GM18526 (cell line): Measurements from ENCODE around the gene MRPS34.

Experiments used
- POLR2A ChIP-seq: IDR thresholded peaks from 3 replicates; pipeline ENCODE4 v1.6.1; 2011; ENCODE audit not compliant: insufficient read length; ENCODE audit errors: extremely low read depth

MRPS34 gene

DNA sequence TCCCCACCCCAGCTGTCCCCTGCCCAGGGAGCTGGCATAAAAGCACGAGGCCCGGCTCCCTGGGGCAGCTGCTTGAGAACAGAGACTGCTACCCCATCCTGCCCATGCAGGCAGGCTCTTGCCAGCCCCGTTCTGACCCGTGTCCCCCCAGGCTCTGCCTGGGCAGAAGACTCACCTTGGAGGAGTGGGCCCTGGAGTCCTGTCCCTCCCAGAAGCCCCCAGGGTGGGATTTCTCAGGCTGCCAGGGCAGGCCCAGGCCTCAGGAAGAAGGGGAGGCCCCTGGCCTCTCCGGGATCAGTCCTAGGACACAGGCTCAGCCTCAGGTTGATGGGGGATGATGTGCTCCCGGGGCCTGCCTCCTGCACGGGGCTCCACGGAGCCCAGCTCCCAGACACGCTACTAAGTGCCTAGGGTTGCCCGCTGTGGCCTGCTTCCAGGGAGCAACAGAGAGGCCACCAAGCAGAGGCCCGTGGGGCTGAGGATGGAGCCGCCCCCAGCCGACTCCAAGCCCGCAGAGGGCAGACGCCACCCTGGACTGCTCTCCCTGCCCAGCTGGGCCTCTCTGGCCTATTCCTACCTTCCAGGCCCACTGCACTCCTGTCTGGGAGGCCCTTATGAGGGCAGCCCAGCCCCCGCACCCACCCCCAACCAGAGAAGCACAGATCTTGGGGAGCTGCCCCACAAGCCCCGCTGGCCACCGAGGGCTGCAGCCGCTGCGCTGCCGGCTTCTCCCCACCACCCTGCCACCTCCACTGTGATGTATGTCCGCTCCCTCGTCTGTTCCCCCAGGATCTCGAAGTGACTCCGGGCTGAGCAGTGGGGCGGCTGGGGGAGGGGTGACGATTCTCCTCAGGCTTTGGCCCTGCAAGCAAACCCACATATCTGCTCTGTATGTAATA, 3.3 kb downstream of the MRPS34 start:
- no peak for TF ChIP-seq POLR2A

DNA sequence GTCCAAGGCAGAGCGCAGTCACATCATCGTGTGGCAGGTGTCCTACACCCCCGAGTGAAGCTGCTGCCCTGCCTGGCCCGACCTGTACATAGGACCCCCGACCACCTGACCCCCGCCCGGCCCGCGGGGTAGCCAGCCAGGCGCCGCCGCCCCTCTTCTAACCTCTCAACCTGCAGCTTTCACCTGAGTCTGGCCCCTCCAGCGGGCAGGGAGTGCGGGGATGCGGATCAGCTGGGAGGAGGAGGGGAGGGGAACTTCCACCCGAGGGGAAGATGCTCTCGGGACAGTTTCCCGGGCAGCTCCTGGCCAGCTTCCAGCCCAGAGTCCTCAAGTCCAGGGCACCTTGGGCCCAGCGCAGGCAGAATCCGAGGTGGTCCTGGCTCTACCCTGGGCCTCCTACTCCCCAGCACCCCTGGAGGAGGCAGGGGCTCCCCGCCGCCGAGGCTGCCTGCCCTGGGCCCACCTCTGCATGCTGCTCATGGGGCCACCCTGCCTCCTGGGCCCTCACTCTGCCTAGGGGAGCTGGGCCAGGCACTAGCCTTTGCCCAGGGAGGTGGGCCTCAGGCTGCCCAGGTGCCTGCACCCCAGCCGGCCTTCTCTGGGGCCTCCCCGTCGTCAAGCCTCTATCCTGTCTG, 4.0 kb downstream of the MRPS34 start:
- no peak for TF ChIP-seq POLR2A

DNA sequence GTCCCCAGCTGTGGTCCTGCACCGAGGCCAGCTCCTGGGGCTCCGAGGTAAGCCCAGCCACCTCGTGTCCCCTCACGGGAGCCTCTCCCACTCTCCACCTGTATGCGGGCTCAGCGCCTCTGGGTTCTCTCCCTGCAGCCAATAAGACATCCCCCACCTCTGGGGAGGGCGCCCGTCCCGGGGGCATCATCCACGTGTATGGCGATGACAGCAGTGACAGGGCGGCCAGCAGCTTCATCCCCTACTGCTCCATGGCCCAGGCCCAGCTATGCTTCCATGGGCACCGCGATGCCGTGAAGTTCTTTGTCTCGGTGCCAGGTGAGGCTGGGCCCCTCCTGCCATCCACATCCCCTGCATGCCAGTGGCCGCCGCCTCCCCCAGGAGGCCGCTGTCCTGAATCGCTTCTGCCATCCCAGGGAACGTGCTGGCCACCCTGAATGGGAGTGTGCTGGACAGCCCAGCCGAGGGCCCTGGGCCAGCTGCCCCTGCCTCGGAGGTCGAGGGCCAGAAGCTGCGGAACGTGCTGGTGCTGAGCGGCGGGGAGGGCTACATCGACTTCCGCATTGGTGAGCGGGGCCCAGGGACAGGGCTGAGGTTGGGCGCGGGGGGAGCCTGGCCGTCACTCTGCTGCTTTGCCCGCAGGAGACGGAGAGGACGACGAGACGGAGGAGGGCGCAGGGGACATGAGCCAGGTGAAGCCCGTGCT, 4.7 kb downstream of the MRPS34 start:
- TF ChIP-seq POLR2A = no peak

DNA sequence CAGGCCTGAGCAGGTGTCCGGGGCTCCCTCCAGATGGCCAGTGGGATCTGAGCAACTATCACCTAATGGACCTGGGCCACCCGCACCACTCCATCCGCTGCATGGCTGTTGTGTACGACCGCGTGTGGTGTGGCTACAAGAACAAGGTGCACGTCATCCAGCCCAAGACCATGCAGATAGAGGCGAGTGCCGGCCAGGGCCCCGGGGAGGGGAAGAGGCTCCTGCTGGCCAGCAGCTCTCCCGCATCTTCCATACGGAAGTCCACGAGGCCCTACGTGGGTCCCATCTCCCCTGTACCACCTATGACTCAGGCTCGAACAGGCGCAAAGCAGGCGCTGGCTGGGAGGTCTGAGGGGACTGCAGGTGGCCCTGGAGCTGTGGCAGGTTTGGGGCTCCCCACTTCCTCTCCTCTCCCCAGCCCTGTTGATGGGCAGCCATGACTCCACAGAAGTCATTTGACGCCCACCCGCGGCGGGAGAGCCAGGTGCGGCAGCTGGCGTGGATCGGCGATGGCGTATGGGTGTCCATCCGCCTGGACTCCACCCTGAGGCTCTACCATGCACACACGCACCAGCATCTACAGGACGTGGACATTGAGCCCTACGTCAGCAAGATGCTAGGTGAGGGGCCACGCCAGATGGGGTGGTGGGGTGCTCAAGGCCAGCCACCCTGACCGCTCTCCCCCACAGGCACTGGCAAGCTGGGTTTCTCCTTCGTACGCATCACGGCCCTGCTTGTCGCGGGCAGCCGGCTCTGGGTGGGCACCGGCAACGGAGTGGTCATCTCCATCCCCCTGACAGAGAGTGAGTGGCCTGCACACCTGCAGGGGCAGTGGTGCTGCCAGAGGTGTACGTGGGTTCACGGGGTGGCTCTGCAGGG, 5.6 kb downstream of the MRPS34 start:
- no peak for TF ChIP-seq POLR2A

DNA sequence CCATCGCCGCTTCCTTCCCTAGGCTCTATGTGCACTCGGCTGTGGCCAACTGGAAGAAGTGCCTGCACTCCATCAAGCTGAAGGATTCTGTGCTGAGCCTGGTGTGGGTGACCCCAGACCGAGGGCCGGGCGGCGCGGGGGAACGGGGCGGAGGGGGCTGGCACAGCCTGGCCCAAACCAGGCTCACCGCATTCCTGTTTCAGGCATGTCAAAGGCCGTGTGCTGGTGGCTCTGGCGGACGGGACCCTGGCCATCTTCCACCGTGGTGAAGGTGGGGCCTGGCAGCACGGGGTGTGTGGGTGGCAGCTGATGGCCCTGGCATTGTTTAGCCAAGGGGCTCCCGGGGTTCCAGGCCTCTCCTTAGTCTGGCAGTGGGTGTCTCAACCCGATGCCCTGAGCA, 6.2 kb downstream of the MRPS34 start:
- no peak for TF ChIP-seq POLR2A

DNA sequence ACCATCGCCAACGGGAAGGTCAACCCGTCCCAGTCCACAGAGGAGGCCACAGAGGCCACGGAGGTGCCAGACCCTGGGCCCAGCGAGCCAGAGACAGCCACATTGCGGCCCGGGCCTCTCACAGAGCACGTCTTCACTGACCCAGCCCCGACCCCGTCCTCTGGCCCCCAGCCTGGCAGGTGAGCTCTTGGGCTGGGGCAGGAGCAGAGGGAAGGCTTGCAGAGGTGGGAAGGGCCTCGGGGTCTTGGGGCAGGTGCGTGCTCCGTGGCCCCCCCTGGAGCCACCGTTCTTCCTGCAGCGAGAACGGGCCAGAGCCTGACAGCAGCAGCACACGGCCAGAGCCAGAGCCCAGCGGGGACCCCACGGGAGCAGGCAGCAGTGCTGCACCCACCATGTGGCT, 6.7 kb downstream of the MRPS34 start:
- no peak for TF ChIP-seq POLR2A

DNA sequence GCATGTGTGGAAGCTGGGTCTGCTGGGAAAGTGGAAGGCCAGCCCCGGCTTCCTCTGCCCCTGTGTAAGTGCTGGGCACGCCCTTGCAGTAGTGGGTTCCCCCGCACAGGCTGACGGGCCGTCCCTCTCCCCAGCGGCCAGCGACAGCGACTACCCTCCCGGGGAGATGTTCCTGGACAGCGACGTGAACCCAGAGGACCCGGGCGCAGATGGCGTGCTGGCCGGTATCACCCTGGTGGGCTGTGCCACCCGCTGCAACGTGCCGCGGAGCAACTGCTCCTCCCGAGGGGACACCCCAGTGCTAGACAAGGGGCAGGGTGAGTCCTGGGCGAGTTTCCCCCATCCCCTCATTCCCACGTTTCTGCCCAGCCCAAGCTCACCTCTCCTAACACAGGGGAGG, 7.1 kb downstream of the MRPS34 start:
- no peak for TF ChIP-seq POLR2A

DNA sequence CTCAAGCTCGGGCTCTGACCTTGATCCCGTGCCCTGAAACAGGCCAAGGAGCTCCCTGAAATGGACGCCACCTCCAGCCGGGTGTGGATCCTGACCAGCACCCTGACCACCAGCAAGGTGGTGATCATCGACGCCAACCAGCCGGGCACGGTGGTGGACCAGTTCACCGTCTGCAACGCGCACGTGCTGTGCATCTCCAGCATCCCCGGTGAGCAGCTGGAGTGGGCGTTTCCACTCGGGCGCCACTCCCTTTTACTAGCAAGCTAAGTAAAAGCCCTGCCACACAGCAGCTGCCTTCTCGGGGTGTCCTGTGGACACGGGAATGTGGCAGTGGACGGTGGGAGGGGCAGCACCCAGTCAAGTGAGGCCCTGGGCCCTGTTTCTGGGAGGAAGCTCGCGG, 8.0 kb downstream of the MRPS34 start:
- no peak for TF ChIP-seq POLR2A

DNA sequence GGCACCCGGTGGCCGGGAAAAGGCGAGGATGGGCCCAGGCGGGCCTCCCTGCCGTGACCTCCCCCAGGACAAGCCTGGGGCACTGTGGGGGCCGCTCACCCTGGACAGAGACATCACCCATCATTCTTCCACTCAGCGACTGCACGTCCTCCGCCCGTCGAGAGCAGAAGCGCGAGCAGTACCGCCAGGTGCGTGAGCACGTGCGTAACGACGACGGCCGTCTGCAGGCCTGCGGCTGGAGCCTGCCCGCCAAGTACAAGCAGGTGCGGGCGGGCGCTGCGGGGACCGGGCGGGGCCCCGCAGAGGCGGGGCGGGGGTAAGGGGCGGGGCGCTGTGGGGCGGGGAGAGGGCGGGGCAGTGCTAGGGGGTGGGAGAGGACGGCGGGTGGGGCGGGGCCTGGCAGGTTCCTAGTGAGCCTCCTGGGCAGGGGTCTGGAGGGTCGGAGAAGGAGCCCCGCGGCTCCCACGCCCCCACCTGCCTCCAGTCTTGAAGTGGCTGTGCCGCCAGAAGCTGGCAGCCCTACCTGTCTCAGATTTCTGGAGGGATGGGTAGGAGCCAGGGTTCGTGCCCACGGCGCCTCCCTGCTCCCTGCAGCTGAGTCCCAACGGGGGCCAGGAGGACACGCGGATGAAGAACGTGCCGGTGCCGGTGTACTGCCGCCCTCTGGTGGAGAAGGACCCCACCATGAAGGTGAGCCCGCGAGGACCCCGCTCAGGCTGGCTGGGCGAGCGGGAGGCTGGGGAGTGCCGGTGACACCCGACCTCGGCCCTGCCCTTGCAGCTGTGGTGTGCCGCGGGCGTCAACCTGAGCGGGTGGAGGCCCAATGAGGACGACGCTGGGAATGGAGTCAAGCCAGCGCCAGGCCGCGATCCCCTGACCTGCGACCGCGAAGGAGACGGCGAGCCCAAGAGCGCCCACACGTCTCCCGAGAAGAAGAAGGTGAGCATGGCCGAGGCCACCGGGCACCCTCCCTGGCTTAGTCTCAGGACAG, 9.1 kb downstream of the MRPS34 start:
- TF ChIP-seq POLR2A = no peak

DNA sequence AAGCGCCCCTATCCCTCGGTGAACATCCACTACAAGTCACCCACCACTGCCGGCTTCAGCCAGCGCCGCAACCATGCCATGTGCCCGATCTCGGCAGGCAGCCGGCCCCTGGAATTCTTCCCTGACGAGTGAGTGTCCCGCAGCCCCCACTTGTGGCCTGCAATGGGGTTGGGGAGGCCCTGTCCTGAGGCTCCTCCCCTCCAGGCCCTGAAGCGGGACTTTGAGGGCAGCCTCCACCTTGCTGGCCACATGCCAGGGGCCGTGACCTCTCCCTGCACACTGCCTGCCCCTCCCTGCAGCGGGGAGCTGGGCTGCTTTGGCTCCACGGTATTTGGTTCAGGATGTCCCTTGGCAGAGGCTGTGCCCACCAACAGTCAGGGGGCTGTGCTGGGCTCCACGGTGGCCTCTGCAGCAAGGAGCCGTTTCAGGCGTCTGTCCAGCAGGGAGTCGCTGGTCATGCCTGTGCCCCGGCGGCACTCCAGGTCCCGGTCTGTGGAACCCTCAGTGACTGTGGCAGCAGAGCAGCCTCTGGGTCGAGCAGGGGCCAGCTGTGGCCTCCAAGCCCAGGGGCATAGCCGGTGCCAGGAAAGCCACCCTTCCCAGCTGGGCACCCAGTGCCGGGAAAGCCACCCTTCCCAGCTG, 9.9 kb downstream of the MRPS34 start:
- TF ChIP-seq POLR2A = no peak

DNA sequence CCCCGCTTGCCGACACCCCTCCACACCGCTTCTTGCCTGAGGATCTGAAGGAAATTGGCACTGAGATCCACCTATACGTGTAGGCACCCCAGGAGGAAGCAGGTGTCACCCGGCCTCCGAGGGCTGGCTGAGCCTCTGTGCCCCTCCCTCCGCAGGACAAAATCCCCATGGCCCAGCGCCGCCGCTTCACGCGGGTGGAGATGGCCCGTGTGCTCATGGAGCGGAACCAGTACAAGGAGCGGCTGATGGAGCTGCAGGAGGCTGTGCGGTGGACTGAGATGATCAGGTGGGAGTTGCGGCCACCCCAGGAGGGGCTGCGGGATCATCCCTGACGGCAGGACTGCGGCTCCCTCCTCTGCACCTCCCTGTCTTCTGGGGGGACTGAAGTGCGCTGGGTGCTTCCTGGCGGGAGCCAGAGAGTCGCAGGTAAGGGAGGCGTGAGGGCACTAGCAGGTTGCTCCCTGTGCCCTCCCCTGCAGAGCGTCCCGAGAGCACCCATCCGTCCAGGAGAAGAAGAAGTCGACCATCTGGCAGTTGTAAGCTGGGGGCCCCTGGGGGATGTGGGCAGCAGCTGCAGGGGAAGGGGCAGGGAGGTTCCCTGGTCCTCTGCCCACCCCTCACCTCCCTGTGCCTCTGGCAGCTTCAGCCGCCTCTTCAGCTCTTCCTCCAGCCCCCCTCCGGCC, 10.6 kb downstream of the MRPS34 start:
- TF ChIP-seq POLR2A = no peak

DNA sequence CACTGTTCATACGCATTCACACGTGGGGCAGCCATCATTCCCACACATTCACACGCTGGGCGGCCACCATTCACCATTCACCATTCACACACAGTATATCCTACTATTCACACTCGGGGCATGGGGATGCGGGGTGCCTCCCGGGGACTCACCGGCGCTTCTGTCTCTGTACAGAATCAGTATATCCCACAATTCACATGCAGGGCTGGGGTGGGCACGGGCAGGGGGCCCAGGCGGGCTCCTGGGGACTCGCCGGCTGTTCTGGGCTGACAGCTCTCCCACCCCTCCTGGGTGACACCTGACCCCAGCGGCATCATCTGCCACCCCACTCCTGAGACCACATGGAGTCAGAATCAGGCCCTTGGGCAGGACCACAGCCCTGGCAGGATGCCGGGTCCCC, 11.2 kb downstream of the MRPS34 start:
- TF ChIP-seq POLR2A = no peak

DNA sequence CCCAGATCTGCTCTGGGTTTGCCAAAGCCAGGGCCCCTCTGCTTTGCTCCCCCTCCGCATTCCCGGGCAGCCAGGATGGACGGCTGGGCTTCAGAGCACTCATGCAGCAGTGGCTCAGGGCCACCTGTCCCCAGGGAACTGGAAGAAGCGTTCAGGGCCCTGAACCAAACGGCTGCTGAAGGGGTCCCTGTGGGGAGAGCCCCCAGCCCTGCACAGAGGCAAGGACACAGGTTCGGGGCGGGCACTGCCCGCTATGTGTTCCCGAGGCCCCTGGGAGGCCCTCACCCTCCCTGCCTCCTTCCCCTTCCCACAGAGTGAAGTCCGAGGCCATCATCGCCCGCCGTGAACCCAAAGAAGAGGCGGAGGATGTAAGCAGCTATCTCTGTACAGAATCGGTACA, 12.0 kb downstream of the MRPS34 start:
- TF ChIP-seq POLR2A = no peak

DNA sequence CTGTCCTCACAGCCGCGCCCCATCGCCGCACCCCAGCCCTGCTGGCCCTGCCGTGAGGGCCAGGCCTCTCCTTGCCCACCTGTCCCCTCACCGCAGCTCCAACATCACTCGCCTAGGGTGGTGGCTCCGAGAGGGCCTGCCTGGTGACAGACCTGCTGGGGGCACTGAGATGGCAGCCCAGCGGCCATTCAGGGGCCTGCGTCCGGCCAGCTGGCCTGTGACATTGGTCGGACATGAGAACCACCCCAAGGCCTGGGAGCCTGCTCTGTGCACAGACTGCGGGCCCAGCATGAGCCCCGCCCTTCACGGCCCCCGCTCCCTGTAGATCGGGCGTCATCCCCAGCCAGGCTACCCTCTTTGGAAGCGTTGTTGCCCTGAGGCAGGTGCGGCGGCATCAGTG, 13.4 kb downstream of the MRPS34 start:
- no peak for TF ChIP-seq POLR2A
